Fibroblast of mammary gland (primary cell): ENCODE results near the gene CBX2.

Source experiments
- DNase-seq: peaks from one replicate; pipeline ENCODE4 v3.0.0-alpha.2; 2010; ENCODE audit warnings: low read depth
- H3K4me3 ChIP-seq: 2 replicates; pipeline ENCODE4 v1.5.1; 2011; ENCODE audit warnings: low read depth, mild to moderate bottlenecking, low read length, moderate library complexity; ENCODE audit not compliant: control insufficient read depth
- CTCF ChIP-seq: conservative IDR thresholded peaks from 2 replicates; pipeline ENCODE4 v1.5.1; 2011; ENCODE audit warnings: low read depth, low read length, inconsistent platforms; ENCODE audit not compliant: control insufficient read depth, insufficient read depth

The CBX2 gene

GRCh38 chr17:79834565-79835469, 56.9 kb downstream of the CBX2 start:
- H3K4me3 ChIP-seq, result no peak overlapping the region
- no peak for DNase-seq
- TF ChIP-seq CTCF, result peak; percentile 44

DNA sequence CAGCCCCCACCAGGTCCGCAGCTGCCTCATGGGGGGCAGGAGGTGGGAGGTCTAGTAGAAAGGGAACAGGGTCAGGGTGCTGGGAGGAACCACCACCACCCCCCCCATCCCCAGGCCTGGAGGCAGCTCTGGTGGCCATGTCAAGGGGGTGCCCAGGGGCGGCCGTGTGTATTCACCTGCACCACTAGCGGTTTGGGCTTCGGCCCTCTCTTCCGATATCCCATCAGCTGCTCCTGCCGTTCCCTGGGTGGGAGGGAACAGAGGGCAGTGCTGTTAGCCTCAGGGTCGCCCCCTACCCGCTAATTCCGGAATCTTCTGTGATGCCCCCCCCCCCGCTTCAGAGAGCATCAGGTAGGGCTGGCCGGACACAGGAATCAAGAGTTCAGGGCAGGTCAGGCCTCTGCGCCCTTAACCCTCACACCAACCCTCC, 57.5 kb downstream of the CBX2 start:
- no peak for DNase-seq
- H3K4me3 ChIP-seq, result no peak overlapping the region
- TF ChIP-seq CTCF, result no peak

DNA sequence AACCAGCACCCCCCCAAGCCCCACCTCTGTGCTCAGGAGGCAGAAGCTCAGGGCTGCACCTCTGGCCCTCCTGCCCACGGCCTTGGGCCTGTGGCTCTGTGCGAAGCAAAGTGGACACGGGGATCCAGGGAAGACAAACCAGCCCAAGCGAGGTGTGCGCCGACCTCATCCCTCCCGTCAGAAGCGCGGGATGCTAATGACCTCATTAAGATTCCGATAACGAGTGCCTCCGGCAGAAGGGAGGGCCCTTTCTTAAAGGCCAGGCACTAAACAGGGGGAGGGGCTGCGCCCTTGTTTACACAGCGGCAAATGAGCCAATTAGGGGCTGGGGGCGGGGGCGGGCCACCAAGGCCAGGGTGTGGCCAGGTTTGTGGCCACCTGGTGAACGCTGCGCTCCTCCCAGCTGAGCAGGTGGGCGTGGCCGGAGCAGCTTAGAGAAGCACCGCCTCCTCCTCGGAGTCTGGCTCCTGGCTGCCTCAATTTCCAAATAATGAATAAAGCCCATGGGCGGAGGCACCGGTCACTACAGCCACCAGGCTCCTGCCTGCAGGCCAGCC, 58.1 kb downstream of the CBX2 start:
- DNase-seq, result no peak
- no peak for TF ChIP-seq CTCF
- H3K4me3 ChIP-seq, result no peak overlapping the region

DNA sequence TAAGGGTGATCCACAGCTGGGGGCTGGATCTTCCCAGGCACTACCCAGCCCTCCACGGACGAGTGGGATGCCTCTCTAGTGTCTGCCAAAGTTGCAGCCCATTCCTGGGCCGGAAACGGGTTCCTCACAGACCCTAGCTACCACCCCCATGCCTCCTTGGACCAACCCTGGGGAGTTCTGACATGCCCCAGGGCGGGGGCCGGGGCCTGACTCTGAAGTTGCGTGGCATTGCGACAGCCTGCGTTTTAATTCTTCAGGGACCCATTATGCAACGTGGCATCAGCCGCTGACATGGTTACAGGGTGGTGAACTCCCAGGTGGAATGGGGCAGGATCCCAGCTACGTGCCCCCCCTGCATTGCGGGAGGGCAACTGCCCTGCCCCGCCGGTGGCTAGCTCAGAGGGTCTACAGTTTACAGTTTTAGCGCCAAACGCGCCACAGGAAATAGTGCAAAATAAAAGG, 58.6 kb downstream of the CBX2 start:
- DNase-seq, result no peak
- no peak for TF ChIP-seq CTCF
- H3K4me3 ChIP-seq, result no peak overlapping the region

DNA sequence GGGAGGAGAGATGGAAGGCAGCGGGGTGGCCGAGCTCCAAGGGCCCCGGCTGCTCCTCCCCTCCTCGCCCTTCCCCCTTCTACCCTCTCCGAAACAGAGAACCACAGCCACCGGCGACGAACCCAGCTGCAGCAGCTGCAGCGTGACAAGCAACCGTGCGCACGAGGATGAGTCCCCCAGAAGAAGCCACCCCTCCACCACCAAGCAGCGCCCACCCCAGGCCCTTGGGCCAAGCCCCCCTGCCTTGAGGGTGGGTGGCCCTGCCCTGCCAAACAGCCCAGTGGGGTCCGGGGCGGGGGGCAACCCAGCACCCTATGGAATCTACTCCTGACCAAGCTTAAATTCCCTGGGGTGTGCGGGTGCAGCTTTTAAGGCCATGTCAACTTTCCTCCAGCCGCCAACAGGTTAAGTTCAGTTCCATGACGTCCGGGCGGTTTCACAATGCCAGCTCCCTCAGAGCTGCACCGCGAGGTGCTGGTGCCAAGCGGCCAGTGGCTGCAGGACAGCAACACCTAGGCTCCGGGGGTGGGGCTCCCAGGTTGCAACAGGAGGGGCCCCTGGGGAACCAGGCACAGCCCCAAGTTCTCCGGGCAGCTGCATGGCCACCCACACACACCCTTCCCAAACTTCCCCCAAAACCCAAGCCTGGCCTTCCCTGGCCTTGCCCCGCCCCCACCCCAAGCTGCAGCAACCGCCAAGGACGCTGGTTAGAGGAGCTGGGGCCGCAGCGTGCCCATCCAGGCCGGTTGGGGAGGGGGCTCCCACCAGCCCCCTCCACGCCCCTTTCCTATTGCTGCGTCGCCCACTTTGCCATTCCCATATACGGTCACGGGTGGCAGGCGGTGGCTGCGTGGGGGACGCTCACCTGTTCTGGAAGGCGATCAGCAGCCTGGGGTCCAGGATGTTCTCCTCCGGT, 59.3 kb downstream of the CBX2 start:
- peak; percentile 64 for DNase-seq
- peak overlapping the region; percentile 90 for H3K4me3 ChIP-seq
- TF ChIP-seq CTCF, result no peak
